CD14-positive monocyte (primary cell): ENCODE data around the gene CPEB2. TPM values are rescaled to one million over a fixed set of nuclear protein-coding genes. Genes with fewer than 3 reads are reported as not detected.

Experiments used
- DNase-seq, 3 donors: peaks; one replicate each; pipeline ENCODE4 v3.0.0-alpha.2; 2011 to 2022
- H2AFZ ChIP-seq: 2 replicates; pipeline ENCODE4 v1.6.0; 2012; ENCODE audit warnings: mild to moderate bottlenecking, low read depth, low read length, inconsistent platforms; ENCODE audit not compliant: insufficient read depth, poor library complexity, severe bottlenecking
- H3K27ac ChIP-seq, 2 donors: 1 replicate in 1 of 2; 2 replicates in 1 of 2; pipeline ENCODE4 v1.5.1; 2012 to 2013; ENCODE audit warnings: low read length in 2 of 2, control low read depth in 1 of 2, inconsistent platforms in 1 of 2, low read depth in 1 of 2, mild to moderate bottlenecking in 1 of 2
- H3K27me3 ChIP-seq, 2 donors: one replicate each; pipeline versions ENCODE4 v1.6.0 to v1.6.1; 2011 to 2013; ENCODE audit warnings: low read length in 2 of 2; ENCODE audit not compliant: control insufficient read depth in 2 of 2, insufficient read depth in 2 of 2
- H3K36me3 ChIP-seq, 2 donors: replicated peaks in 1 of 2; 1 replicate in 1 of 2; 2 replicates in 1 of 2; pipeline versions ENCODE4 v1.5.1 to v1.6.1; 2012 to 2013; ENCODE audit warnings: low read length in 2 of 2, control low read depth in 1 of 2, inconsistent platforms in 1 of 2, mild to moderate bottlenecking in 1 of 2; ENCODE audit not compliant: insufficient read depth in 2 of 2, control insufficient read depth in 1 of 2
- H3K4me1 ChIP-seq, 2 donors: 1 replicate in 1 of 2; 2 replicates in 1 of 2; pipeline versions ENCODE4 v1.5.1 to v1.6.1; 2012 to 2013; ENCODE audit warnings: low read length in 2 of 2, control low read depth in 1 of 2, inconsistent platforms in 1 of 2, mild to moderate bottlenecking in 1 of 2, moderate library complexity in 1 of 2; ENCODE audit not compliant: insufficient read depth in 2 of 2, control insufficient read depth in 1 of 2
- H3K4me2 ChIP-seq: replicated peaks from 2 replicates; pipeline ENCODE3; 2012; ENCODE audit warnings: low read length, moderate library complexity, mild to moderate bottlenecking; ENCODE audit not compliant: poor library complexity, severe bottlenecking; ENCODE audit errors: extremely low read depth
- H3K4me3 ChIP-seq, 3 experiments: fragments of 200-600 bp in 1 of 3; sonication (generic) in 1 of 3; replicated peaks in 1 of 3; 1 replicate in 2 of 3; 2 replicates in 1 of 3; pipeline ENCODE4 v1.5.1; 2011 to 2013; ENCODE audit warnings: low read length in 3 of 3, mild to moderate bottlenecking in 3 of 3, control low read depth in 2 of 3, low read depth in 2 of 3, inconsistent platforms in 1 of 3, moderate library complexity in 1 of 3
- H3K79me2 ChIP-seq: 2 replicates; pipeline ENCODE4 v1.6.0; 2012; ENCODE audit warnings: mild to moderate bottlenecking, control low read depth, inconsistent platforms, low read length, moderate library complexity; ENCODE audit not compliant: insufficient read depth
- H3K9ac ChIP-seq: 2 replicates; pipeline ENCODE4 v1.6.0; 2017; ENCODE audit warnings: low read length, mild to moderate bottlenecking; ENCODE audit not compliant: insufficient read depth, poor library complexity, severe bottlenecking
- H3K9me3 ChIP-seq, 2 donors: replicated peaks in 1 of 2; 1 replicate in 1 of 2; 2 replicates in 1 of 2; pipeline versions ENCODE4 v1.5.1 to v1.6.1; 2012 to 2013; ENCODE audit warnings: low read length in 2 of 2, control low read depth in 1 of 2; ENCODE audit not compliant: control insufficient read depth in 1 of 2, insufficient read depth in 1 of 2
- H4K20me1 ChIP-seq: 2 replicates; pipeline ENCODE4 v1.6.0; 2012; ENCODE audit warnings: mild to moderate bottlenecking, low read length, control low read depth, moderate library complexity; ENCODE audit not compliant: insufficient read depth
- H3K27ac Mint-ChIP-seq, 7 donors: one replicate each; pipeline ENCODE4 v1.8.0; 2020; ENCODE audit warnings: mild to moderate bottlenecking in 7 of 7, mixed read lengths in 7 of 7, moderate library complexity in 6 of 7, inconsistent platforms in 2 of 7
- H3K27me3 Mint-ChIP-seq, 3 donors: one replicate each; pipeline ENCODE4 v1.8.0; 2021 to 2022; ENCODE audit warnings: low read depth in 3 of 3, mild to moderate bottlenecking in 3 of 3, mixed read lengths in 3 of 3, moderate library complexity in 3 of 3, inconsistent platforms in 1 of 3
- H3K36me3 Mint-ChIP-seq, 2 donors: one replicate each; pipeline ENCODE4 v1.8.0; 2020; ENCODE audit warnings: mixed read lengths in 2 of 2, inconsistent platforms in 1 of 2, mild to moderate bottlenecking in 1 of 2
- H3K4me1 Mint-ChIP-seq: one replicate; pipeline ENCODE4 v1.8.0; 2020; ENCODE audit warnings: mild to moderate bottlenecking, mixed read lengths
- H3K4me3 Mint-ChIP-seq, 2 donors: one replicate each; pipeline ENCODE4 v1.8.0; 2020; ENCODE audit warnings: mild to moderate bottlenecking in 2 of 2, mixed read lengths in 2 of 2, moderate library complexity in 1 of 2
- H3K9me3 Mint-ChIP-seq, 7 donors: one replicate each; pipeline ENCODE4 v1.8.0; 2020 to 2022; ENCODE audit warnings: mixed read lengths in 7 of 7, mild to moderate bottlenecking in 6 of 7, moderate library complexity in 6 of 7, inconsistent platforms in 2 of 7
- CTCF ChIP-seq: fragments of 200-600 bp; IDR thresholded peaks from one replicate; pipeline ENCODE4 v1.8.0; 2022; ENCODE audit warnings: antibody characterized with exemption, mild to moderate bottlenecking
- WGBS: methylation state at CpG from one replicate; pipeline ENCODE4 v1.1.5; 2013; ENCODE audit warnings: missing lambda C conversion rate; ENCODE audit not compliant: insufficient coverage; 5-methylcytosine and 5-hydroxymethylcytosine counted together
- intact Hi-C, 2 donors: fragments of 100-400 bp; cut with micrococcal nuclease; formaldehyde crosslinking; loops; one replicate each; pipeline versions ENCODE4 v1.15.0 to v1.15.1; 2023
- polyA plus RNA-seq, 3 donors: library from polyadenylated mRNA; depleted of rRNA in 1 of 3; unstranded in 2 of 3; stranded (reverse) in 1 of 3; fragments of 300-500 nt in 2 of 3; fragments of >200 nt in 1 of 3; fragmentation: Illumina TruSeq in 2 of 3; gene quantifications; 1 replicate in 2 of 3; 2 replicates in 1 of 3; pipeline ENCODE4 v1.2.3, GENCODE V29; 2012 to 2021

Gene CPEB2
- polyA plus RNA-seq, 3 donors = 1.6 to 8.2 (median 1.7) TPM

DNA sequence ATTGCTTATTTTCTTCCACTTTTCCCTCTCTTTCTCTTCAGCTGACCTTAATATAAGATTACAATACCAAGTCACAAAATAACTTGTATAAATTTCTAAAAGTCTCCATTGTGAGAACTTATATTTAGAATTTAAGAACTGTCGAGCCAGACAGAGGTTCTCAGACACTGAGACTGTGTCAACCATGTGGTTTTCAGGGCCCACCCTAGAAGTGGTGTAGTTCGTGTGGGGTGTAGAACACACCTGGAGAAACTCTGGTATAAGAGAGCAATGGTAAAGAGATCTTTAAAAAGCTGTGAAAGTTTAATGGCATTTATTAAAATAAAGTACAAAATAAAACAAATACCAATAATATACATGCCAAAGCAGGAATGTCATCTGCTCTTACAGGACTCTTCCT, 19.7 kb downstream of the CPEB2 start:
- intact Hi-C loops = no loop called here
- H3K9me3 ChIP-seq = no peaks in the 10 kb centered on the region
- no CpG with 5 or more reads among the region's 2 CpGs for WGBS

DNA sequence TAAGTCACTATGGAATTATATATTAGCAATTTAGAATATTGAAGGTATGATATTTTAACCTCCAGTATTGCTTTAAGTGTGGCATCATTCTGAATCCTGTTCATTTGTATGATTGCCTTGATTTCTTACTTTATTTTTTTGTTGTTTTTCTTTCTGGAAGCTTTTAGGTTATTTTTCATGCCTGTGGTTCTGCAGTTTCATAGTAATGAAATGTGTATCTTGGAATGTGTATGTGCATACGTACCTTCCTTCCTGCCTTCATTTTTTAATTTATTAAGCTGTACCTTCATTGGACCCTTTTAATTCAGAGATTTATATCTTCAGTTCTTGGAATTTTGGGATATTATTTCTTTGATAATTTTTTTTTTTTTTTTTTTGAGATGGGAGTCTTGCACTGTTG, 22.1 kb downstream of the CPEB2 start:
- Histone ChIP-seq H3K79me2 (peaks cover 10% of the 10 kb centered on the region), H3K9me3 (no peaks in the 10 kb centered on the region), H3K4me1 (no peaks in the 10 kb centered on the region), H3K4me3 (no peak overlapping the region), H2AFZ (no peak overlapping the region), H3K36me3 (peaks cover 30 to 75% of the 10 kb centered on the region in 2 donors), H3K27me3 (no peaks in the 10 kb centered on the region), H3K4me2 (no peak overlapping the region), H4K20me1 (peaks cover 95% of the 10 kb centered on the region), H3K27ac (no peak overlapping the region), H3K9ac (no peak overlapping the region)
- DNase-seq = no peak
- intact Hi-C loops = no loop called here
- Mint-ChIP-seq H3K4me1 (peaks cover 11% of the 10 kb centered on the region), H3K36me3 (peaks cover 49 to 62% of the 10 kb centered on the region in 2 donors), H3K9me3 (no peaks in the 10 kb centered on the region), H3K27ac (no peak overlapping the region), H3K27me3 (no peaks in the 10 kb centered on the region), H3K4me3 (no peak overlapping the region)
- no CpG with 5 or more reads among the region's 1 CpG for WGBS
- TF ChIP-seq CTCF = no peak

More for the DNA sequence above, 19.7 kb downstream of the CPEB2 start:
- Mint-ChIP-seq H3K4me3 (no peak overlapping the region), H3K27ac (no peak overlapping the region), H3K36me3 (peaks cover 56 to 73% of the 10 kb centered on the region in 2 donors), H3K9me3 (no peaks in the 10 kb centered on the region), H3K4me1 (peaks cover 7% of the 10 kb centered on the region), H3K27me3 (no peaks in the 10 kb centered on the region)
- no peak for TF ChIP-seq CTCF
- no peaks in the 10 kb centered on the region for H3K27me3 ChIP-seq
- no peaks in the 10 kb centered on the region for H3K4me1 ChIP-seq
- peaks cover 88% of the 10 kb centered on the region for H4K20me1 ChIP-seq
- DNase-seq = no peak
- no peak overlapping the region for H2AFZ ChIP-seq
- peaks cover 7% of the 10 kb centered on the region for H3K79me2 ChIP-seq
- peaks cover 39 to 87% of the 10 kb centered on the region in 2 donors for H3K36me3 ChIP-seq
- no peak overlapping the region for H3K4me2 ChIP-seq
- no peak overlapping the region for H3K9ac ChIP-seq
- H3K4me3 ChIP-seq = no peak overlapping the region
- no peak overlapping the region for H3K27ac ChIP-seq
